ENCODE measurements around the gene LAMC3. TPM values are rescaled to one million over a fixed set of nuclear protein-coding genes. Genes with fewer than 3 reads are reported as not detected.
"Not testable (repeated sequence)": the region's sequence is repeated elsewhere in the genome, so short reads cannot be mapped to it uniquely, and the experiment has no call there.

The LAMC3 gene
- total RNA-seq, 1 donor from 2014 or later, result not detected

DNA sequence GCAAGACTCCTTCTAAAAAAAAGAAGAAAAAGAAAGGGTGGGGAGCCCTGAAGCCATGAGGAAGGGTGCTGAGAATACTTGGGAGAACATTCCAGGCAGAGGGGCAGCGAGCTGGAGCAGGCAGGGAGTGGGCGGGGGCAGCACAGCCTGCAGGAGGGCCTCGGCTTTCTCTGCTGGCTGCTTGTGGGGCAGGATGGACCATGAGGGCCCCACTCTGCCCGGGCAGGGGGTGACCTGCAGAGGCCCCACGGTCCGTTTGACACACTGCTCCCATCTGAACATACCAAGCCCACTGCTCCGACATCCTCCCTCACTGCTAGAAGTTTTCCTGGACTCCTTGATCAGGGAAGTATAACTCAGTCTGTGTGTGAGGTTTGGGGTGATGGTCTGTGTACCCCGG, 104.7 kb downstream of the LAMC3 start:
- Histone ChIP-seq H3K9ac (no peak overlapping the region), H4K20me1 (ENCODE audit: low read depth) (no peaks in the 10 kb centered on the region), H3K4me3 (no peak overlapping the region), H3K4me1 (peaks cover 18% of the 10 kb centered on the region), H3K36me3 (no peaks in the 10 kb centered on the region), H3K27me3 (no peaks in the 10 kb centered on the region), H2AFZ (replicated peaks) (no peak overlapping the region), H3K27ac (no peak overlapping the region), H3K4me2 (no peak overlapping the region), H3F3A (ENCODE audit: low read depth) (peaks cover 32% of the 10 kb centered on the region), H3K9me3 (ENCODE audit: low read depth) (no peaks in the 10 kb centered on the region), H3K79me2 (ENCODE audit: low read depth) (no peaks in the 10 kb centered on the region)
- Mint-ChIP-seq H3K4me3 (no peak overlapping the region), H3K36me3 (peaks cover 8% of the 10 kb centered on the region), H3K27ac (no peak overlapping the region), H3K27me3 (ENCODE audit: insufficient read depth, low read depth) (peaks cover 4% of the 10 kb centered on the region), H3K4me1 (peaks cover 27% of the 10 kb centered on the region), H3K9me3 (no peaks in the 10 kb centered on the region)
- TF ChIP-seq EZH2 (IDR thresholded peaks at IDR 0.05), result no peak
- TF ChIP-seq, protein P1, sequence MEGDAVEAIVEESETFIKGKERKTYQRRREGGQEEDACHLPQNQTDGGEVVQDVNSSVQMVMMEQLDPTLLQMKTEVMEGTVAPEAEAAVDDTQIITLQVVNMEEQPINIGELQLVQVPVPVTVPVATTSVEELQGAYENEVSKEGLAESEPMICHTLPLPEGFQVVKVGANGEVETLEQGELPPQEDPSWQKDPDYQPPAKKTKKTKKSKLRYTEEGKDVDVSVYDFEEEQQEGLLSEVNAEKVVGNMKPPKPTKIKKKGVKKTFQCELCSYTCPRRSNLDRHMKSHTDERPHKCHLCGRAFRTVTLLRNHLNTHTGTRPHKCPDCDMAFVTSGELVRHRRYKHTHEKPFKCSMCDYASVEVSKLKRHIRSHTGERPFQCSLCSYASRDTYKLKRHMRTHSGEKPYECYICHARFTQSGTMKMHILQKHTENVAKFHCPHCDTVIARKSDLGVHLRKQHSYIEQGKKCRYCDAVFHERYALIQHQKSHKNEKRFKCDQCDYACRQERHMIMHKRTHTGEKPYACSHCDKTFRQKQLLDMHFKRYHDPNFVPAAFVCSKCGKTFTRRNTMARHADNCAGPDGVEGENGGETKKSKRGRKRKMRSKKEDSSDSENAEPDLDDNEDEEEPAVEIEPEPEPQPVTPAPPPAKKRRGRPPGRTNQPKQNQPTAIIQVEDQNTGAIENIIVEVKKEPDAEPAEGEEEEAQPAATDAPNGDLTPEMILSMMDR (IDR thresholded peaks at IDR 0.05), result no peak
- no peak for TF ChIP-seq EZH2phosphoT487 (IDR thresholded peaks at IDR 0.05)
- DNase-seq (ENCODE audit: low spot score), result no peak

GRCh38 chr9:131114084-131114535, 105.1 kb downstream of the LAMC3 start:
- Histone ChIP-seq H3K79me2 (ENCODE audit: low read depth) (no peaks in the 10 kb centered on the region), H3K27me3 (no peaks in the 10 kb centered on the region), H2AFZ (replicated peaks) (no peak overlapping the region), H3K36me3 (no peaks in the 10 kb centered on the region), H3K4me1 (peaks cover 18% of the 10 kb centered on the region), H3K4me3 (no peak overlapping the region), H3K9ac (no peak overlapping the region), H3F3A (ENCODE audit: low read depth) (peaks cover 32% of the 10 kb centered on the region), H3K27ac (no peak overlapping the region), H4K20me1 (ENCODE audit: low read depth) (no peaks in the 10 kb centered on the region), H3K4me2 (no peak overlapping the region), H3K9me3 (ENCODE audit: low read depth) (no peaks in the 10 kb centered on the region)
- no peaks in the 10 kb centered on the region for H3K9me3 Mint-ChIP-seq
- peak overlapping the region; percentile 25 for H3K27ac Mint-ChIP-seq
- H3K4me1 Mint-ChIP-seq, result peaks cover 27% of the 10 kb centered on the region
- H3K4me3 Mint-ChIP-seq, result peak overlapping the region; percentile 0
- peaks cover 4% of the 10 kb centered on the region for H3K27me3 Mint-ChIP-seq (ENCODE audit: insufficient read depth, low read depth)
- H3K36me3 Mint-ChIP-seq, result peaks cover 9% of the 10 kb centered on the region
- DNase-seq (ENCODE audit: low spot score), result no peak
- TF ChIP-seq EZH2phosphoT487 (IDR thresholded peaks at IDR 0.05), result no peak

- not testable (repeated sequence) for H3K27ac Mint-ChIP-seq; H3K27me3 Mint-ChIP-seq (ENCODE audit: insufficient read depth, low read depth); H3K36me3 Mint-ChIP-seq; H3K36me3 ChIP-seq; H3K27me3 ChIP-seq; H3K27ac ChIP-seq; DNase-seq (ENCODE audit: low spot score); H3K4me3 ChIP-seq; H3K79me2 ChIP-seq (ENCODE audit: low read depth); H3K9me3 Mint-ChIP-seq; H3K9me3 ChIP-seq (ENCODE audit: low read depth); H2AFZ ChIP-seq (replicated peaks); H3K9ac ChIP-seq; H3K4me3 Mint-ChIP-seq; H3K4me2 ChIP-seq; H4K20me1 ChIP-seq (ENCODE audit: low read depth)
- H3F3A ChIP-seq (ENCODE audit: low read depth), result peaks cover 22% of the 10 kb centered on the region
- H3K4me1 ChIP-seq, result peaks cover 18% of the 10 kb centered on the region
- H3K4me1 Mint-ChIP-seq, result peaks cover 25% of the 10 kb centered on the region
Observed at GRCh38 chr9:131115360-131115742, 106.4 kb downstream of the LAMC3 start.

DNA sequence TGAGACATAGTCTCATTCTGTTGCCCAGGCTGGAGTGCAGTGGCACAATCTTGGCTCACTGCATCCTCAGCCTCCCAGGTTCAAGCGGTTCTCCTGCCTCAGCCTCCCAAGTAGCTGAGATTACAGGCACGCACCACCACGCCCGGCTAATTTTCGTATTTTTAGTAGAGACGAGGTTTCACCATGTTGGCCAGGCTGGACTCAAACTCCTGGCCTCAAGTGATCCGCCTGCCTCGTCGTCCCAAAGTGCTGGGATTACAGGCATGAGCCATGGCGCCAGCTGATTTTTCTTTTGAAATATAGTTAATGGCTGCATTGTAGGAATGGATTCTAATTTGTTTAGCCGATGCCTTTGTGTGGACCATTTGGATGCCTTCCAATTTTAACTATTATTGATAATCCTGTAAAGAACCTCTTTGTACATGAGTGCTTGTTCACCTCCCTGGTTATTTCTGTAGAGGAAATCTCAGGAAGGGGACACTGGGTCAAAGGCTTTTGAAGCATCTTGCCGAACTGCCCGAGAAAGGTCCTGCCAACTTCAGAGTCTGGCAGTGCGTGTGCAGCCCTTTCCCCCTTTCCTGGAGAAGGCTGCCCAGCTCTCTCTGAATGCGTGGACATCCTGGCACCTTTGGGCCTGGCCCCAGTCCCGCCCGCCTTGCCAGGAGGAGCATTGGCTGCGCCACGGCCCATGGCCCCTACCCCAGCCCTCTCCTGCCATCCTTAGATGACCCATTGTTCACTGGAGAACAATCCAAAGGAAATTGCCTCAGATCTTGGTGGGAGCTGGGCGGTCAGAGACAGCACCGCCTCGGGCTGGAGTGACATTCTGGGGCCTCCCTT, 107.5 kb downstream of the LAMC3 start:
- H3K36me3 Mint-ChIP-seq, result peaks cover 10% of the 10 kb centered on the region
- TF ChIP-seq, protein P1 (IDR thresholded peaks at IDR 0.05), result no peak
- no peak for TF ChIP-seq EZH2phosphoT487 (IDR thresholded peaks at IDR 0.05)
- no peak for TF ChIP-seq EZH2 (IDR thresholded peaks at IDR 0.05)
- peaks cover 16% of the 10 kb centered on the region for H3K4me1 Mint-ChIP-seq
- Histone ChIP-seq H2AFZ (replicated peaks) (no peak overlapping the region), H3F3A (ENCODE audit: low read depth) (peaks cover 10% of the 10 kb centered on the region), H3K4me1 (peaks cover 13% of the 10 kb centered on the region), H3K4me3 (no peak overlapping the region), H3K9ac (no peak overlapping the region), H3K79me2 (ENCODE audit: low read depth) (no peaks in the 10 kb centered on the region), H3K4me2 (no peak overlapping the region), H3K27ac (no peak overlapping the region), H3K36me3 (no peaks in the 10 kb centered on the region), H4K20me1 (ENCODE audit: low read depth) (no peaks in the 10 kb centered on the region), H3K9me3 (ENCODE audit: low read depth) (no peaks in the 10 kb centered on the region), H3K27me3 (no peaks in the 10 kb centered on the region)
- DNase-seq (ENCODE audit: low spot score), result no peak
- H3K4me3 Mint-ChIP-seq, result no peak overlapping the region
- H3K27ac Mint-ChIP-seq, result no peak overlapping the region
- H3K9me3 Mint-ChIP-seq, result no peaks in the 10 kb centered on the region
- H3K27me3 Mint-ChIP-seq (ENCODE audit: insufficient read depth, low read depth), result peaks cover 4% of the 10 kb centered on the region

Measured in neural progenitor cell (in vitro differentiated cells).